Fibroblast of lung (primary cell): ENCODE results near the gene PCSK4.

Experiments
- CTCF ChIP-seq, 2 donors: IDR thresholded peaks in 1 of 2; conservative IDR thresholded peaks in 1 of 2; 1 replicate in 1 of 2; 2 replicates in 1 of 2; pipeline ENCODE4 v1.5.1; 2011 to 2012; ENCODE audit warnings: low read length in 2 of 2, control low read depth in 1 of 2, inconsistent platforms in 1 of 2, low read depth in 1 of 2, mild to moderate bottlenecking in 1 of 2
- EZH2 ChIP-seq: IDR thresholded peaks from 2 replicates; pipeline ENCODE4 v1.5.1; 2012; ENCODE audit warnings: low read length, control low read depth, mild to moderate bottlenecking; ENCODE audit errors: missing control alignments

- TF ChIP-seq CTCF (conservative IDR thresholded peaks at IDR 0.05 in 1 of 2, IDR thresholded peaks at IDR 0.05 in 1 of 2; ENCODE audit: low read depth in 1 of 2, low read length in 2 of 2) = no peak
- TF ChIP-seq EZH2 = no peak
Measured at GRCh38 chr19:1503925-1504773, 14.0 kb upstream of the PCSK4 start.
